Activated naive CD4-positive, alpha-beta T cell treated with anti-CD3 and anti-CD28 coated beads, Interleukin-2, amount 50 U/mL, for 16 hours (primary cell): ENCODE data around the gene NTRK2.

ENCODE experiments used
- DNase-seq: peaks from one replicate; pipeline ENCODE4 v3.0.0-alpha.2; 2020

NTRK2 gene

DNA sequence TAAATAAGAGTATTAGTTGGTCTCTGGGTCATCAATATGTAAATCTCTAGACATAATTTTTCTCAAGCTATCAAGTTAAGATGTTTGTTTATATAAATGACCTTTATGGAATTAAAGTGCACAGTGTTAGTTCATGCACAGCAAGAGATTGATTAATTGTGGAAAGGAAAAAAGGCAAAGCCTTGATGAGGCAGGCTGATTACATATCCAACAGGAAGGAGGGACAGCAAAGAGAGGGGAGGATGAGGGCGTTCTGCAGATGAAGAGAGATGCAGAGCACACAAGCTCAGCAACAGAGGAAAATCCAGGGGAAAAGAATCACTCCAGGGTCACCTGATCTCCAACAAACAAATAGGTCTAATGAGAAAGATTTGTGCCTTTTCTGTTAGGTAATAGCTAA, 16.5 kb downstream of the NTRK2 start:
- no peak for DNase-seq

DNA sequence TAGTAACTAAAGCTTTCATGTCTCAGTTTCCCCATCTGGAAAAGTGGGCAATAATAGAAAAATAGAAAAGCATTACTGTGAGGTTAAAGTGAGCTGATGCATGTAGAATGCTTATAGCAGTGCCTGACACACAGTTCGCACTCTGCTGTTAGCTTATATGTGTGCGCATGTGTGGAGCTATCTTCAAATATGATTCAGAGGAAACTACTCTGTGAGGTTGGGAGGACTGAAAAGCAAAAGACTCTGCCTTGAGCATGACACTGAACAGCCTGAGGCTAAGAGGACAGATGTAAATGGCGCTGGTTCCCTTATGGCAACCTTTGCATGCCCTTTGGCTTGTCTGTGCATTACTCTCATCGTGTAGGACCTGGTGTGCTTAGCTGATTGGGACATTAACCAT, 19.4 kb downstream of the NTRK2 start:
- DNase-seq, result no peak

DNA sequence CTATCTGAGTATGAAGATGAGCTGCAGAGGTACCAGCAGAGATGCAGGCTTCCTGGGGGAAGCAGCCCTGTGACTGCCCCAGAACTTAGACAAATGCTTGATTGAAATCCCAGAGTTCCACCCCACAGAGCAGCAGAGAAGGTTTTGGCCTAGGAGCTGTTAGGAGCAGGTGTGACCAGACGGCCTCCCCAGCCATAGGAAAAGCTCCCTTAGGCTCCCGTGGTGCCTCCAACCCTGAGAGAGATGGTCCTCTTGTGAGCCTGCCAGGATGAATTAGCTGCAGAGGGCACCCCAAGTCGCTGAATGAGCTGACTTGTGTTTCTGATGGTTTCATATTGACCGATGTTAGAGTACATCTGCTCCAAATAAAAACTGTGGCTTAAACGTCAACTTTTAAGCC, 22.1 kb downstream of the NTRK2 start:
- DNase-seq, result no peak

DNA sequence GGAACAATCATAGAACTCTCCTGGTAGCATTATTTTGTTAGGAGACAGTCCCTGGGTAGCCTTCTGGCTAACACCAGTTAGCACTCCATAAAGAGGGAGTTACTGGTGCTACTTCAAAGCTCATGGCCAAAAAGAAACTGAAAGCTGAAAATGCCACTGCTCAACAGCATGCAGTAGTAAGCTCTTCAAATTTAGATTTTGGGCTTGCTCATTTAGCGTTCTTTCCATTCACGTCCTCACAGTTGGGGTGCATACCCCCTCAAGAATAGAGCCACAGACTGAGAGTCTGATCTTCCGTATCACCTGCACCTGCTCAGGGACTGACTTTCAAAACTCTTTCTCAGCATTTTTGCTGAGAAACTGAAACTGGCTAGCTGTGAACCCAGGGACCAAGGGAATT, 24.7 kb downstream of the NTRK2 start:
- no peak for DNase-seq

DNA sequence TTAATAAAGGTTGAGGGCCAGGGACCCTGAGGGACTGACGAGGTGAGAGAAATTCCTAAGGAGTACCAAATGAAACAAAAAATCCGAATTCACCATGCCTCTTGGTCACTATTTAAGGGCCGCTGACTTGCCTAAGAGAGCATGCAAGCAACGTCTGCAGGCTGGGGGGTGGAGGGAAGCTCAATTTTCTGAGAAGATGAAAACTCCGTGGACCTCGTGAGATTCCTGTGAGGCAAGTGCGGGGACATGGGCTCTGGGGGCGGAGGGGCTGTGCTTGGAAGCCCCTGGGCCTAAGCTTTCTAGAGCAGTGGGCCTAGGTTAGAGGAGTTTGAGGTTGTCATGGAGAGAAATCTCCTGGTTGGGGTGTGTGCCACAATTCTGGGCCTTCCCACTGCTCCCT, 27.5 kb downstream of the NTRK2 start:
- DNase-seq, result no peak

DNA sequence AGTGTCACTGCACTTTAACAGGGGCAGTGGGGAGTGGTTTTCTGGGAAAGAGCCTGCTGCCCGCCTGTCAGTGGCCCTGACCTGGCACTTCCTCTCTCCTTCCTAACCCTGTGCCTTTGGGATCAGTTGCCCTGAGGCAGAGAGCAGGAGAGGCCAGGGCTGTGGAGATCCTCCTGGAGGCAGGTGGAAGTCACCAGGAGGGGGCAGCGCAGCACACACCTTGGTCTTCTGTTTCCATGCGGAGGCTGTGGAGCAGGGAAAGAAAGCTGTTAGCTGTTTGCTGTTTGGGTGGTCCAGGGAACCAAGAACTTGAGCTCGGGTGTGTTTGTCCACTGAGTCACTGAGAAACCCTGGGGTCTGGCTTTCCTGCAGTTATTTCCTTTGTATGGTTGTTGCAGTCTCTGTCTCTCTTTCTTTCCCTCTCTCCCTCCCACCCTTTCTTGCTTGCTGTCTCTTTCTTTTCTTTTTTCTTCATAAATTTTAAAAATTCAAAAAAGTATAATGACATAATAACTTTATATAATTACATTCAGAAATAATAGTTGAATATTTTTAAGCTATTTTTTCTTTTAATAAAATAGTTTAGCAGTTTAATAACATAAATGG, 28.1 kb downstream of the NTRK2 start:
- no peak for DNase-seq

DNA sequence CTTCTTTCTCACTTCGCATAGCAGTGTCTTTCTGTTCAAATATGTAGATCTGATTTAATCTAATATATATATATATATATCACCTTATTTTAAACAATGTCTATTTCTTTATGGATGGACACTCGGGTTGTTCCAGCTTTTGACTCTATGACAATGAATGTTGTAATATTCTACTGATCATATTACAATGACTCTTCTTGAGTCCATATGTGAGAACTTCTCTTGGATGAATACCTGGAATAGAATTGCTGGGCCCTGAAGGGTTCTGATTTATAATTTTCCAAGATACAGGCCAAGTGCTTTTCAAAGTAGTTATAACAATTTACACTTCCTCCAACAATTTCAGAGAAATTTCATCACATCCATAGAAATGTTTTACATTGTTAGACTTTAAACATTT, 28.8 kb downstream of the NTRK2 start:
- DNase-seq, result no peak

DNA sequence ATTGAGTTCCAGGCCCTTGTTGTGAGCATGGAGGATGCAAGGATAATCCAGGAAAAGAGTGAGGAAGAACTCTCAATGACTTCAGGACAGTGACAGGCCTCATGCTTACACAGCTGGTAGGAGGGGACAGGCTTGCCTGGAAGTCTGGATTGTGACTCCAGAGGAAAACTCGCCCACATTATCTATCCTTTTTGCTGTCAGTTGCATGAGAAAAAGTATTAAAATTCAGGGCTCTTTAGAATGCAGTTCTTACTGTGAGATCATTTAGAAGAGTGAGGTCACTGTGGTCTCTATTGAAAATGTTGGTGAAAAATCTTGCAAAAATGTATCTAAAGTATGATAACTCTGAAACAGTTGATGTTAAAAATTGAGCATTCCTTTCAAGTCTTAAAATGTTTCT, 30.5 kb downstream of the NTRK2 start:
- DNase-seq, result no peak

DNA sequence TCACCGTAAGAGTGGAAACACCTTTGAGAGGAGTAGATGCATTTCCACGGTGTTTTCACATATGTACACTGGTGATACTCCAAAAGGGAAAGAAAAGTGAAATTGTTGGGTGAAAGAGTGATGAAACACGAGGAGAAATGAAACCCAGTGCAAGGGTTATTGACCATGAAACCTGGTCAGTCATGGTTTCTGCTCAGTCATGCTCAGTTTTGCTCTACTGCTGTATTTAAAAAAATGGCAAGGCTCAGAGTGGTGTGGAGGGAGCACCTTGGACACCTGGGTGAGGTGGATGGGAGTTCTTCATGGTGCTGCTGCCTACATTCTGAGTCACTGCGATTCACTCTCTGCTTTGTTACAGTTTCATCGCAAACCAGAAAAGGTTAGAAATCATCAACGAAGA, 32.3 kb downstream of the NTRK2 start:
- DNase-seq, result no peak

DNA sequence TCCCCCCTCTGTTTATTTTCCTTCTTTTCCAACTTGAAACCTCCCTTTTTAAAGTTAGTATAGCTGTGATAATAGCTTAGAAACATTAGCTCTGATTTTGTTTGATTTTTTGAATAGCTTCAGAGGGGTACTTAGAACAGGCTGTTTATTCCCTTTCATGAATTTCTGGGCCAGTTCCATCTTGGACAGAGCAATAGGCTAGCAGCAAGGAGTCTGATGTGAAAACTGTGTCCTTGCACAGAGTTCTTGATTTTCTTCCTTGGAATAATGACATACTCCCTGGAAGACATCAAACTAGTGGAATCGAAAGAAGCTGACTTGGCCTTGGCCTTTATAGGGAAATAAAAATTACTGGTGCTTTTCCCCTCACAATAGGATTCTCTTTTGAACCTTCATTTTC, 32.9 kb downstream of the NTRK2 start:
- no peak for DNase-seq

DNA sequence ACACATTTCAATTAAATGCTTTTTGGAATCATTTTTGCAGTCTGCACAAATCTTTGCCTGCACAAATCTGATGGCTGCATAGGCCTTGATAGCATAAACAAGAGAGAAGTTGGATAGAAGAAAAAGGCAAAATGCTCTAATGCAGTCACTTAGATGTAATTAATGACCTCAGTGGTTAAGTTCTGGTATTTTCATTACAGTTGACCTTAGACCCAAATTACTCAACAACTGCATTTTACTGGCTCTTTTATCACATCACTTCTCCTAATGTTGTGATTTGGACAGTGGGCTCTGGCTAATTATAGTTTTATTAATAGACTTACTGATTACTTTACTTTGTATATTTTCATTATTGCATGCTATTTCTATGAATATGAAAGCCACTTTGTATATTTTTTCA, 34.3 kb downstream of the NTRK2 start:
- no peak for DNase-seq

DNA sequence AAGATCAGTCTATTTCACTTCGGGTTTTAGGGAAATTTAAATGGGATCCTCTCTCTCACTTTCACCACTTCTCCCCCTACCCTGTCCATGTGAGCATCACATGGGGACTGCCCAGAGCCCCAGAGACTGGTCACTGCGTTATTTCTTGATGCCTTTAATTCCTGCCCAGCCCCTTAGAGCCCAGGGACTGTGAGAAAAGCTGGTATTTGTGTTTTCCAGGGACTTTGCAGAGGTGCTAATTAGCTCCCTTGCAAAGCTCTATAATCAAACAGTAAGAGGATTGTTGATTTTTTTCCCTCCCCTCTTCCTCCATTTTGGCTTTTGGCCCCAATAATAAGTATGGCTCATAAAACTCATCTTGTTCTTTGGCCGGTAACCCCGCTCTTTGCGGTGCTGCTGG, 35.6 kb downstream of the NTRK2 start:
- no peak for DNase-seq

DNA sequence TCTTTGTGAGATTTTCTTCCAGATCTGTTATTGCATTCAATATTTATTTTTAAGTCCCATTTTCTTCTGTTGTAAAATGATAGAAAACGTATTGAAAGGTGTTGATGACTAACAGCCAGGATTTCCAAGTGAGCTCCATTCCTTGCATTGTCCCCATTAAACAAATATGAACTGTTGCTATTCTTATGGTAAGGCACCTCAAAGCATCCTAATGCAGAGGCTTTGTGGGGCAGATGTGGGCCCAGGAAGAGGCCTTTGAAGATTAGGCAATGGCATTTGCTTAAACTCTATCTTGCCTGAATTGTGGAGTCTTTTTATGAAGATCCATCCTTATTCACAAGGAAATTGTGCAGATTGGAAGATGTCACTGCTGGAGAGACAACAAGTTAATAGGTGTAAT, 38.9 kb downstream of the NTRK2 start:
- no peak for DNase-seq

DNA sequence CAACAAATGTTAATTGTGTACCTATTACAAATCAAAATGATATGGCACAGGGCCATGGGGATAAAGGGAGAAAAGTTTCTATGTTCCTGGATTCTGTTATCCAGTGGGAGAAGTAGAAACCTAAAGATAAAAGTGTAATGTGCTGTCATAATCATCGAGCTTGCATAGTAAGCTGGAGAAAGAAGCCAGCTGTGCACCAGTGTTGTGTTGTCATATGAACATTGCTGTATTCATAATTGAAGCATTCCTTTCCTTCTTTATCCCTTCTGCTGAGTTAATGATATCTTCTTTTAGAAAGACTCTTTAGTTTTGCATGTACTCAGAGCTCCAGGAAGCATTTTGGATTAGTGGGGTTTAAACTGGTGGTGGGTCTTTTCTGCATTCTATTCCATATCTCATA, 39.5 kb downstream of the NTRK2 start:
- no peak for DNase-seq

DNA sequence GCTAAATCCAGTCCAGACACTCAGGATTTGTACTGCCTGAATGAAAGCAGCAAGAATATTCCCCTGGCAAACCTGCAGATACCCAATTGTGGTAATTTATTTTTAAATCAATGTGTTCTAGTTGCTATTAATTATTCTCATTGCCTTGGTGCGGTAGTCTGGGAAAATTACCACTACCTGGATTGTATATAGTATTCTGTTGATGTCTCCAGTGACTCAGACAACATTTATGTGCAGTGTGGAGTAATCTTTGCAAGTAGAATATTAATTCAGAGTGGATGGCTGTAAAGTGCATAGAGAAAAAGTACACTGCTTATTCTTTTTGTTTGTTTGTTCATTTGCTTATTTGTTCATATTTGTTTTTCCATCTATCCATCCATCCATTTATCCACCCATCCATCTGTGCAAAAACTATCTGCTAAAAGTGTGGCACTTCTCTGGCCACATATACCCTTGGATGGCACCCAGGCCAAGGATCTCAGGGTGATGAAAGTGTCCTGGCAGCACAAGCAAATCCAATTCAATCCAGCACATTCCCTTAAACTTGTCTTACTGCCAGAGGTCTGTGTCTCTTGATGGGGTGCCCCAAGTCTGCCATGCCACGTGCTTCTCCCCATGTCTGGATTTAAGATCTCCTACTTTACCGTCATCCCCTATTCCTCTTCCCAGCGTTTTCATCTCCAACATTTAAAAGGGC, 41.3 kb downstream of the NTRK2 start:
- DNase-seq, result no peak

DNA sequence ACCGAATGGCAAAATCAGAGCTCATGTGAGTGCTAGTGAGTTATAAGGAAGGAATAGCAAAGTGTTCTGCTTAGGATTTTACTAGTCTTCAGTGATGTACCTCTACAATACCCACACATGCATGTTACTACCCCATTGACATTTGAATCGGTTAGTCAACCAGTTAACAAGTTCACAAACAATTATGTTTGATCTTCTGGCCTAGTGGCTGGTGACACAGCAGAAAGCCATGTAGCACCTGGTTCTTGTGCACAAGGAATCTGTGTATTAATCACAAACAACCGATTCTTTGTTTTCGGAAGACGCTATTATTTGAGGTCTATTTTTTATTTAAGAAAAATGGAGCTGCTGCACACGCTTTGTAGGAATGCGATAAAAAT, 41.9 kb downstream of the NTRK2 start:
- DNase-seq, result no peak

DNA sequence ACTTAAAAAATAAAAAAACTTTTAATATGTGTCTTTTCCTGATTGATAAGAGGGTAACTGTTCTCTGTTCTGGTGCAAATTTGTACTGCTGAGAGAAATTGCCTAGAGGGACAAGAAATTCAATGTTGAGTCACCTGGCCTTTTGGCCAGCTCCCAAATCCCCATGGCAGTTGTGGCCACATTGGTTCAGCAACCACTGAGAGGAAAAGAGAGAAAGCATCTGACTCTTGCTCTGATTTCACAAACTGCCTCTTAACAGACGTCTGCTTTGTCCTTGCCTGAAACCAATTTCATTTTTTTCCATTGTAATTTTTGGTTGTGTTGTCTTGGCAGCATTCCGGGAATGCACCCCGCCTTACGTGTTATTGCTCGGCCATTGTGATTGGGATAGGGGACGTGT, 42.4 kb downstream of the NTRK2 start:
- DNase-seq, result no peak

DNA sequence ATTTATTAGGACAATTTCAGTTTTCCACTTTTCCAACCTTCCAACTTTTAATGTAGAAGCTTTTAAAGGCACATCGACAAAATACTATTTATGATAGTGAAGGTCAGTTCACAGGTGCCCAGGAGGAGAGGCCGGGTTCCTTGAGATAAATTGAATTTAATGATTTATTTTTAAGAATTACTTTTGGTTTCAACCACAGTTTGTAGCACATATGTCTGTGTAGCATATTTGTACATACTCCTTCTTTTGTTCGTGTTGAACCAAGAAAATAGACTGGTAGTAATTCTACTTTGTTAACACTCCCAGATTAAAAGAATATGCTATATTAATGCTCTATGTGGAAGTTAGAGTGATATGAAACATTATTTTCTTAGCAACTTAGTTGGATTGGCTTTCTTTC, 46.7 kb downstream of the NTRK2 start:
- no peak for DNase-seq

DNA sequence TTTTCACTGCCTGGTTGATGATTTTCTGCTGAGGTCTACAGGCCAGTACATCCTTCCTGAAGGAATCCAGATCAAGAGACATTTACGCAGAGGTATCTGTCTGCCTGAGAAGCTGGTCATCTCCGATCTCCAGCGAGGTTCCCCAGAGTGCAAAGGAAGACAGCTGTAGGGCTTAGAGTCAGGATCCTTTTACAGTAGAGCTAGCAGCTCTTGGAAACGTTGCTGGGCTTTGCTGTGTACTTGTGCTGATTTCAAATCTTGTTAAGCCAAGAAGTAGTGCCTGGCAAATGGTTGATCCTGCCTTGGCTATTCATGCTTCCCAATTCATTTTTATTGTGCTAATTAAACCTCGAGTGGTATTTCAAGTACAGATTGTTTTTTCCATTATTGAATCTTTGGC, 48.9 kb downstream of the NTRK2 start:
- DNase-seq, result no peak

DNA sequence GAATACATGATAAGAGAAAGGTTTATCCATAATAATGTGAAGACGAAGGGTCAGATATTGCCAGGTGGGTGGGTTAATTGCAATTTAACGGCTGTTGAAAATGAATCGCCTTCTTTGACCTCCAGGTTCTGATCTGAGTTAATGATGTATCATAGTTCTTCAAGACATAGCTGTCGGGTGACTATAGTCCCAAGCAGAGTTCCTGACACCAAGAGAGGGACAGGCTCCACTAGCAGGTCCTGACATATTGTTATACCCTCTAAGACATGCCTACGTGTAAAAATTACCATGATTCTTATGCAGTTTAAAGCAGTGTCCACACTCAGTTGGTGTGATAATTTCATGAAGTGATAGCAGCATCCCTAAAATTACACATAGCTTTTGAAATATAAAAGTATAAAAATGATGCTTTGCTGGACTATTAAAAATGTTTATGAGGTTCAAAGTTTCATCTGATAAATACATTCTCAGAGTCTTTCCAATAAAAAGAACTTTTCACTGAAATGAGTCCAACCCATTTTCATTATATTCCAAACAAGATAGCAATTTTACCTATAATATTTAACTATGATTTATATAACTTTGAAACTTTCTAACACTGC, 53.0 kb downstream of the NTRK2 start:
- DNase-seq, result no peak

DNA sequence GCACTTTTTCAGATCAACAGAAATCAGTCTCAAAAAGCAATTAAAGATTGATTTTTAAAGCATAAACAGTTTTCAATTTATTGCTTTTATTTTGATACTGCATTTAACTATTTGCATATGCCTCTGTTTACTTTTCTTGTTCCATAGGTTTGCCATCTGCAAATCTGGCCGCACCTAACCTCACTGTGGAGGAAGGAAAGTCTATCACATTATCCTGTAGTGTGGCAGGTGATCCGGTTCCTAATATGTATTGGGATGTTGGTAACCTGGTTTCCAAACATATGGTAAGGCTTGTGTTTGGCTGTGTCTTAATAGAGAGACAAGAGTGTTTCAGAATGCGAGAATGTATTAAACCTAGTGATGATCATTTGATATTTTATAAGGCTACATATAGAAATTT, 53.9 kb downstream of the NTRK2 start:
- no peak for DNase-seq

DNA sequence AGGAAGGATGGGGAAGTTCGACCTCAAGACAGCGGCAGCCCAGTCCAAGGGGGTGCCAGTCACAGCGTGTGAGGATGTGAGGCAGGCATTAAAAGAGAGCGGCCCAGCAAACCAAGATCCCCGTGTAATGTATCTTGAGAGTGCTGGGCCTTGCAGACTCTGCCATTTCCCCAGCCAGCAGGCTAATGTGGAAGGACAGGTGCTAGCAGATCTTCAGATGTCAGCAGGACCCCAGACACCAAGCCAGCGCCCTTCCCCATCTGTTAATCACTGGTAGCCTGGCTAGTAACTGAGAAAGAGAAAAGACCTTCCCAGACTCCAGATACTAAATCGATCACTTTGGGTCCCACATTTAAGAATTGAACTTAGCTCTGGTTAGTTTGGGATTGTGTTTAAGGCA, 62.2 kb downstream of the NTRK2 start:
- DNase-seq, result no peak

DNA sequence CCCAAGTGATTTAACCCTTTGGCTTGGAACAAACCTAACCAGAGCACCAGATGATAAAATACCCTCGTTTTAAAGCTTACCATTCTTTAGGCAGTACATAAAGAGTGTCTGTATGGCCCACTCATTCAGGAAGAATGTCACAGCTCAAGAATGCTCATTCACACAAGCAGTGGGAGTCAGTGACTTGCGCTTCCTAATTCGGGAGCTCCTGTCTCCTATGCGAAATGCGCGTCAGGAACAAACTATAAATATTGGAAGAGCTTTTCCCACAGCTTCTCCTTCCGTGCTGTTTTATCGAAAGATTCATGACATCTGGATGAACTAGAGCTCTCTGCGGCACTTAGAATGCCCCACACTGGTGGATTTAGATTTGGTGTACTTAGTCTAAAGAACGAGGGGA, 66.6 kb downstream of the NTRK2 start:
- DNase-seq, result no peak

DNA sequence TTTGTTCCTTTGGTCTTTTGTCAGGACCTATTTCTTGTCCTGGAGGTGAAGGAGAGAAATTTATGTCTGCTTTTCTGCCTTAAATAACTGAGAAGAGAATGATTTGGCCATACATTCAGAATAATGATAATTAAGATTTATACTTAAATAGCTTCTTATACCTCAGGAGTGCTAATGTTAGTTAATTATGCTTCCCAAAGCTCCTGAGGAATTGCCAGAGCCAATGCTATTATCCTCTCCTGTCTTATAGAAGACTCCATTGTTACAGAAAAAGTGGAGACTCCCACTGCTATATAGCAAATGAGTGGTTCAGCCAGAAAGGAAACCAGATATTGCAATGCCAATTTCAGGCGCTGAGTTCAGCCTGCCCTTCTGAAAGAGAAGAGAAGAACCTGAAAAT, 67.0 kb downstream of the NTRK2 start:
- DNase-seq, result no peak

DNA sequence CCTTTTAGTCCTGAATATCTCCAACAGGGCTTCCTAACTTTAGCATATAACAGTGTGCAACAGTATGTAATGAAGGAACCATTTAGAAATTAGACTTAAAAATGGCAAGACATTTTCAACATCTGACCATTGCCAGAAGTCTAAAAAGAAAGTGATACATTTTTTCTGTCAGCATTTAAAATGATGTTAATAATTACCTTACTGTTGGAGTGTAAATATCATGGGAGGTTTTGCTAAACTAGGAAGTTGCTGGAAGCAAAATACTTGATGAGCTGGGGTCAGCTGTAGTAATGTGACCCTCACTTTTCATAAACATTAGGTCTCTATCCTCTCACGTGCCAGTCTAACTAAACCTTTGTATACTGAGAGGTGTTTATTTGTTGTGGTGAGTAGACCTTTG, 68.8 kb downstream of the NTRK2 start:
- no peak for DNase-seq
